GM12891 (cell line): Measurements from ENCODE around the gene RTTN.

Source experiments
- DNase-seq: peaks from one replicate; pipeline ENCODE4 v3.0.0; 2011; ENCODE audit warnings: low spot score; ENCODE audit not compliant: insufficient read length
- FAIRE-seq: peaks from 2 replicates; lab custom pipeline; 2011; peaks lifted over from hg19 to GRCh38; lab: Jason Lieb, UNC
- PAX5 ChIP-seq: IDR thresholded peaks from 2 replicates; pipeline ENCODE4 v1.6.1; 2011; ENCODE audit warnings: low read length, moderate library complexity, mild to moderate bottlenecking; ENCODE audit not compliant: insufficient read depth, severe bottlenecking
- POLR2A ChIP-seq: IDR thresholded peaks from 2 replicates; pipeline ENCODE4 v1.6.1; 2011; ENCODE audit warnings: low read depth, low read length, control low read depth
- POLR2AphosphoS5 ChIP-seq: IDR thresholded peaks from 2 replicates; pipeline ENCODE4 v1.6.1; 2011; ENCODE audit warnings: low read depth, low read length, control low read depth
- POU2F2 ChIP-seq: IDR thresholded peaks from 2 replicates; pipeline ENCODE4 v1.6.1; 2011; ENCODE audit warnings: low read depth, mild to moderate bottlenecking, control low read depth, low read length, moderate library complexity
- SPI1 ChIP-seq: IDR thresholded peaks from 2 replicates; pipeline ENCODE4 v1.6.1; 2011; ENCODE audit warnings: low read depth, low read length, control low read depth
- TAF1 ChIP-seq: IDR thresholded peaks from 2 replicates; pipeline ENCODE4 v1.6.1; 2011; ENCODE audit warnings: low read depth, low read length, control low read depth

Gene RTTN

GRCh38 chr18:70181725-70182124 lies 23.8 kb downstream of the RTTN start:
- no peak for FAIRE-seq
- TF ChIP-seq POLR2AphosphoS5 (no peak), SPI1 (no peak), POU2F2 (no peak), TAF1 (no peak), POLR2A (no peak), PAX5 (no peak)
- no peak for DNase-seq

GRCh38 chr18:70181015-70181414 lies 24.5 kb downstream of the RTTN start:
- FAIRE-seq (peak; percentile 26), DNase-seq (no peak)
- TF ChIP-seq PAX5 (no peak), SPI1 (no peak), POU2F2 (no peak), POLR2A (no peak), TAF1 (no peak), POLR2AphosphoS5 (no peak)

GRCh38 chr18:70176537-70176936 lies 28.9 kb downstream of the RTTN start:
- DNase-seq = no peak
- no peak for FAIRE-seq
- TF ChIP-seq SPI1 = no peak
- TF ChIP-seq TAF1 = no peak
- no peak for TF ChIP-seq PAX5
- TF ChIP-seq POU2F2 = no peak
- no peak for TF ChIP-seq POLR2AphosphoS5
- TF ChIP-seq POLR2A = no peak

- DNase-seq (no peak), FAIRE-seq (no peak)
- TF ChIP-seq PAX5 (no peak), POU2F2 (no peak), POLR2A (no peak), SPI1 (no peak), POLR2AphosphoS5 (no peak), TAF1 (no peak)
These were observed 30.3 kb downstream of the RTTN start for GRCh38 chr18:70175216-70175615.

- DNase-seq (no peak), FAIRE-seq (no peak)
These were observed 33.3 kb downstream of the RTTN start for GRCh38 chr18:70172225-70172624.

GRCh38 chr18:70169747-70170146 lies 35.7 kb downstream of the RTTN start:
- DNase-seq (no peak), FAIRE-seq (no peak)
- TF ChIP-seq POLR2AphosphoS5 = no peak
- no peak for TF ChIP-seq PAX5

More at GRCh38 chr18:70172225-70172624, 33.3 kb downstream of the RTTN start:
- no peak for TF ChIP-seq SPI1
- no peak for TF ChIP-seq POU2F2
- TF ChIP-seq TAF1 = no peak
- TF ChIP-seq PAX5 = no peak
- TF ChIP-seq POLR2AphosphoS5 = no peak
- TF ChIP-seq POLR2A = no peak

GRCh38 chr18:70166668-70167067 lies 38.8 kb downstream of the RTTN start:
- DNase-seq (no peak), FAIRE-seq (no peak)
- TF ChIP-seq POLR2A = no peak
- TF ChIP-seq POLR2AphosphoS5 = no peak
- no peak for TF ChIP-seq PAX5
- TF ChIP-seq TAF1 = no peak
- TF ChIP-seq SPI1 = no peak
- no peak for TF ChIP-seq POU2F2

- DNase-seq = no peak
- no peak for FAIRE-seq
- no peak for TF ChIP-seq POU2F2
- TF ChIP-seq POLR2AphosphoS5 = no peak
- no peak for TF ChIP-seq TAF1
- no peak for TF ChIP-seq POLR2A
- TF ChIP-seq PAX5 = no peak
These were observed 39.6 kb downstream of the RTTN start for GRCh38 chr18:70165936-70166335.

- TF ChIP-seq POU2F2 = no peak
- no peak for TF ChIP-seq POLR2AphosphoS5
- TF ChIP-seq TAF1 = no peak
- TF ChIP-seq POLR2A = no peak
- no peak for TF ChIP-seq SPI1
- no peak for TF ChIP-seq PAX5
- no peak for DNase-seq
- peak; percentile 28 for FAIRE-seq
These were observed 45.3 kb downstream of the RTTN start for GRCh38 chr18:70160073-70160678.

- peak; percentile 19; the same call in 1 of the 2 replicates for TF ChIP-seq SPI1
- TF ChIP-seq TAF1 = no peak
- no peak for TF ChIP-seq POLR2AphosphoS5
- TF ChIP-seq PAX5 = no peak
- no peak for TF ChIP-seq POU2F2
- TF ChIP-seq POLR2A = no peak
- FAIRE-seq (peak; percentile 83), DNase-seq (no peak)
These were observed 46.3 kb downstream of the RTTN start for GRCh38 chr18:70158992-70159717.
